Measurements from ENCODE around the gene KISS1.
"Not testable (repeated sequence)": the region's sequence is repeated elsewhere in the genome, so short reads cannot be mapped to it uniquely, and the experiment has no call there.

The KISS1 gene

DNA sequence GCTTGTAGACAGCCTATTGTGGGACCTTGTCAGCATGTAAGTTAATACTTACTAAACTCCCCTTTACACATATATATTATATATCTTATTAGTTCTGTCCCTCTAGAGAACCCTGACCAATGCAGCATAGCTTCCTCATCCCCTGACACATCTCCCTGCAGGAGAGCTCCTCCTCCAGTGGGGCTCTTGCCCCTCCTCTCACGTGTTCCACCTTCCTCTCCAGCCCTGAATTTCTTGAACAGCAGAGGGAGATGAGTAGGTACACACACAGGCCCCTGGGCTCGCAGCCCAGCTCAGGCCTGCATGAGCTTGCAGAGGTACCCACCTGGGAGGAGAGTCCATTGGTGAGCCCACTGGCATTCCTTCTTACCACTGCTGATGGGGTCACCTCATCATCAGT is 44.8 kb upstream of the KISS1 start (continued):
- TF ChIP-seq SP7 (tag by site-specific recombination; IDR thresholded peaks at IDR 0.05) (no peak), GLIS1 (tag by site-specific recombination; IDR thresholded peaks at IDR 0.05) (no peak)

DNA sequence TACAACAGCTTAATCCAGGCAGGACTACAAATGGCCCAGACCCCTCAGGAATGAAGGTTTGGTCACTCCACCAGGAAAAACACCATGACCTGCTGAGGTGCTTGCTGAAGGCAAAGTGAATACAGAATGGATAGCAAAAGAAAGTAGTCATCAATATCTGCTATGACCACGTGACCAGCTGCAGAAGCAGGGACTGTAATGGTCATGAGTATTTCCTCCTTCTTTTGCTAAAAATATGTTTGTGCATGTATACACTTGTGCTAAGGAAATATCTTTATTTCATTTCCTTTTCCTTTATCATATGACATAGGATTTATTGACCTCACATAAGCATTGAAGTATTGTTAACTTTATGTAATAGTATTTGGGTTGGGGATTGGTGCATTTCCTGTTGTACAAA is 43.9 kb upstream of the KISS1 start:
- CTCF ChIA-PET: interaction anchor here (0.6 to 1.1 kb wide), 3 partner anchors 18 to 1129 kb away, joined by 3 read pairs; no protein-coding TSS in a partner anchor
- no peak overlapping the region for H3K27ac ChIP-seq (ENCODE audit: extremely low read depth, low read depth, low read length)
- H3K4me1 ChIP-seq (ENCODE audit: control insufficient read depth, insufficient read depth, low read length): no peaks in the 10 kb centered on the region
- no peaks in the 10 kb centered on the region for H3K9me3 ChIP-seq (ENCODE audit: control insufficient read depth, insufficient read depth, low read depth, low read length)
- no peak overlapping the region for H3K4me3 ChIP-seq (ENCODE audit: low read depth, low read length)
- H3K36me3 ChIP-seq (ENCODE audit: control insufficient read depth in 2 of 2, insufficient read depth in 1 of 2, low read length in 2 of 2): no peaks in the 10 kb centered on the region
- no peak for TF ChIP-seq ZNF169 (tag by site-specific recombination; IDR thresholded peaks at IDR 0.05)
- TF ChIP-seq ZNF146 (tag by site-specific recombination; IDR thresholded peaks at IDR 0.05): no peak
- TF ChIP-seq ZNF561 (tag by site-specific recombination; IDR thresholded peaks at IDR 0.05; ENCODE audit: borderline replicate concordance): no peak
- TF ChIP-seq, protein P1, sequence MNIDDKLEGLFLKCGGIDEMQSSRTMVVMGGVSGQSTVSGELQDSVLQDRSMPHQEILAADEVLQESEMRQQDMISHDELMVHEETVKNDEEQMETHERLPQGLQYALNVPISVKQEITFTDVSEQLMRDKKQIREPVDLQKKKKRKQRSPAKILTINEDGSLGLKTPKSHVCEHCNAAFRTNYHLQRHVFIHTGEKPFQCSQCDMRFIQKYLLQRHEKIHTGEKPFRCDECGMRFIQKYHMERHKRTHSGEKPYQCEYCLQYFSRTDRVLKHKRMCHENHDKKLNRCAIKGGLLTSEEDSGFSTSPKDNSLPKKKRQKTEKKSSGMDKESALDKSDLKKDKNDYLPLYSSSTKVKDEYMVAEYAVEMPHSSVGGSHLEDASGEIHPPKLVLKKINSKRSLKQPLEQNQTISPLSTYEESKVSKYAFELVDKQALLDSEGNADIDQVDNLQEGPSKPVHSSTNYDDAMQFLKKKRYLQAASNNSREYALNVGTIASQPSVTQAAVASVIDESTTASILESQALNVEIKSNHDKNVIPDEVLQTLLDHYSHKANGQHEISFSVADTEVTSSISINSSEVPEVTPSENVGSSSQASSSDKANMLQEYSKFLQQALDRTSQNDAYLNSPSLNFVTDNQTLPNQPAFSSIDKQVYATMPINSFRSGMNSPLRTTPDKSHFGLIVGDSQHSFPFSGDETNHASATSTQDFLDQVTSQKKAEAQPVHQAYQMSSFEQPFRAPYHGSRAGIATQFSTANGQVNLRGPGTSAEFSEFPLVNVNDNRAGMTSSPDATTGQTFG (tag by site-specific recombination; IDR thresholded peaks at IDR 0.05; ENCODE audit: borderline replicate concordance): no peak
- TF ChIP-seq ZNF311 (tag by site-specific recombination; IDR thresholded peaks at IDR 0.05; ENCODE audit: borderline replicate concordance): no peak
- no peak for TF ChIP-seq HOXD13 (CRISPR knock-in tag; IDR thresholded peaks at IDR 0.05; ENCODE audit: borderline replicate concordance)
- TF ChIP-seq ZNF830 (tag by site-specific recombination; IDR thresholded peaks at IDR 0.05; ENCODE audit: low read depth): no peak
- TF ChIP-seq ZNF837 (tag by site-specific recombination; IDR thresholded peaks at IDR 0.05): no peak
- no peak for TF ChIP-seq SALL2 (tag by site-specific recombination; IDR thresholded peaks at IDR 0.05; ENCODE audit: borderline replicate concordance)
- TF ChIP-seq, protein P2, sequence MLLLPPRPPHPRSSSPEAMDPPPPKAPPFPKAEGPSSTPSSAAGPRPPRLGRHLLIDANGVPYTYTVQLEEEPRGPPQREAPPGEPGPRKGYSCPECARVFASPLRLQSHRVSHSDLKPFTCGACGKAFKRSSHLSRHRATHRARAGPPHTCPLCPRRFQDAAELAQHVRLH (tag by site-specific recombination; IDR thresholded peaks at IDR 0.05): no peak
- POLR2A ChIA-PET: no interaction called here

DNA sequence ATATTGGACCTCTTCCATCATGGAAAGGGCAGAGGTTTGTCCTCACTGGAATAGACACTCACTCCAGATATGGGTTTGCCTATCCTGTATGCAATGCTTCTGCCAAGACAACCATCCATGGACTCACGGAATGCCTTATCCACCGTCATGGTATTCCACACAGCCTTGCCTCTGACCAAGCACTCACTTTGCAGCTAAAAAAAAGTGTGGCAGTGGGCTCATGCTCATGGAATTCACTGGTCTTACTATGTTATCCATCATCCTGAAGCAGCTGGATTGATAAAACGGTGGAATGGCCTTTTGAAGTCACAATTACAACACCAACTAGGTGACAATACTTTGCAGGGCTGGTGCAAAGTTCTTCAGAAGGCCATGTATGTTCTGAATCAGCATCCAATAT is 43.1 kb upstream of the KISS1 start:
- H3K27ac ChIP-seq (ENCODE audit: extremely low read depth, low read depth, low read length); H3K9me3 ChIP-seq (ENCODE audit: control insufficient read depth, insufficient read depth, low read depth, low read length); CTCF ChIA-PET; H3K4me1 ChIP-seq (ENCODE audit: control insufficient read depth, insufficient read depth, low read length); POLR2A ChIA-PET; H3K4me3 ChIP-seq (ENCODE audit: low read depth, low read length); H3K36me3 ChIP-seq (ENCODE audit: control insufficient read depth in 2 of 2, insufficient read depth in 1 of 2, low read length in 2 of 2): not testable (repeated sequence)

DNA sequence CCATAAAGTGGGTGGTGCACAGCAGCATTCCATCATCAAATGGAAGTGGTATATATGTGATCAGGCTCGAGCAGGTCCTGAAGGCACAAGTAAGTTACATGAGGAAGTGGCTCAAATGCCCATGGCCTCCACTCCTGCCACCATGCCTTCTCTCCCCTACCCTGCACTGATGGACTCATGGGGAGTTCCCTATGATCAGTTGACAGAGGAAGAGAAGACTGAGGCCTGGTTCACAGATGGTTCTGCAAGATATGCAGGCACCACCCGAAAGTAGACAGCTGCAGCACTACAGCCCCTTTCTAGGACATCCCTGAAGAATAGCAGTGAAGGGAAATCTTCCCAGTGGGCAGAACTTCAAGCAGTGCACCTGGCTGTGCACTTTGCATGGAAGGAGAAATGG is 42.2 kb upstream of the KISS1 start:
- H3K4me3 ChIP-seq (ENCODE audit: low read depth, low read length); CTCF ChIA-PET; H3K27ac ChIP-seq (ENCODE audit: extremely low read depth, low read depth, low read length); H3K36me3 ChIP-seq (ENCODE audit: control insufficient read depth in 2 of 2, insufficient read depth in 1 of 2, low read length in 2 of 2); H3K4me1 ChIP-seq (ENCODE audit: control insufficient read depth, insufficient read depth, low read length); POLR2A ChIA-PET; H3K9me3 ChIP-seq (ENCODE audit: control insufficient read depth, insufficient read depth, low read depth, low read length): not testable (repeated sequence)

DNA sequence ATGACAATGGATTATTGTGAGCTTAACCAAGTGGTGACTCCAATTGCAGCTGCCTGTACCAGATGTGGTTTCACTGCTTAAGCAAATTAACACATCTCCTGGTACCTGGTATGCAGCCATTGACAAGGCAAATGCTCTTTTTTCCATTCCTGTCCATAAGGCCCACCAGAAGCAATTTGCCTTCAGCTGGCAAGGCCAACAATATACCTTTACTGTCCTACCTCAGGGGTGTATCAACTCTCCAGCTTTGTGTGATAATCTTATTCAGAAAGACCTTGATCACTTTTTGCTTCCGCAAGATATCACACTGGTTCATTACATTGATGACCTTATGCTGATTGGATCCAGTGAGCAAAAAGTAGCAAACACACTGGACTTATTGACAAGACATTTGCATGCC is 41.2 kb upstream of the KISS1 start:
- H3K4me1 ChIP-seq (ENCODE audit: control insufficient read depth, insufficient read depth, low read length); H3K36me3 ChIP-seq (ENCODE audit: control insufficient read depth in 2 of 2, insufficient read depth in 1 of 2, low read length in 2 of 2); POLR2A ChIA-PET; H3K27ac ChIP-seq (ENCODE audit: extremely low read depth, low read depth, low read length); H3K9me3 ChIP-seq (ENCODE audit: control insufficient read depth, insufficient read depth, low read depth, low read length); H3K4me3 ChIP-seq (ENCODE audit: low read depth, low read length): not testable (repeated sequence)
- CTCF ChIA-PET: interaction anchor here (1.7 kb wide), 1 partner anchor 30 kb away, joined by 6 read pairs; no protein-coding TSS in a partner anchor
- TF ChIP-seq ZNF157 (tag by site-specific recombination; IDR thresholded peaks at IDR 0.05): peak; percentile 91
